Fibroblast of the conjunctiva (primary cell): Measurements from ENCODE around the gene MUC6.

Source experiments
- DNase-seq: peaks from one replicate; pipeline ENCODE4 v3.0.0-alpha.2; 2010; ENCODE audit warnings: low read depth

MUC6 gene

GRCh38 chr11:1035577-1036283 lies 788 bp downstream of the MUC6 start:
- no peak for DNase-seq

- DNase-seq = no peak
These were observed 1.8 kb downstream of the MUC6 start for GRCh38 chr11:1034456-1035295.

DNA sequence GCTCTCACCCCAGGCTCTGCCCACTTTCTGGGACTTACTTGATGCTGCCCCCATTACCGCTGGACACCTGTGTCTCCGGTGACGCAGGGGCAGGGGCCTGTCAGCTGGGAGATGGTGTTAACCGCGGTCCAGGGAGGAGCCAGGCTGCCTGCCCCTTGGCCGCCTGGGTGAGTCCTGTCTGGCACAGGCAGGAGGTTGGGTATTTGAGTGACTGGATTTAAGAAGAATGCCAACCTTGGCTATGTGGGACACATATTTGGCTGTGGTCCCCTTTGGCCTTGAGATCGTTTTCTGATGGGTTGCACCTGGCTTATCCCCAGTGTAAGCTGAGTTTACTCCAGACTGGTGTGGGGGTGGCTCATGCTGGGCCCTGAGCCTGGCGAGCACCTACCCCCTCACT lies 2.5 kb downstream of the MUC6 start:
- DNase-seq = no peak

GRCh38 chr11:1033016-1033798 lies 3.3 kb downstream of the MUC6 start:
- DNase-seq = no peak

- no peak for DNase-seq
These were observed 4.1 kb downstream of the MUC6 start for GRCh38 chr11:1032310-1032891.

- no peak for DNase-seq
These were observed 5.2 kb downstream of the MUC6 start for GRCh38 chr11:1031121-1031899.

- DNase-seq = no peak
These were observed 6.0 kb downstream of the MUC6 start for GRCh38 chr11:1030556-1030955.

- no peak for DNase-seq
These were observed 6.4 kb downstream of the MUC6 start for GRCh38 chr11:1030086-1030485.

DNA sequence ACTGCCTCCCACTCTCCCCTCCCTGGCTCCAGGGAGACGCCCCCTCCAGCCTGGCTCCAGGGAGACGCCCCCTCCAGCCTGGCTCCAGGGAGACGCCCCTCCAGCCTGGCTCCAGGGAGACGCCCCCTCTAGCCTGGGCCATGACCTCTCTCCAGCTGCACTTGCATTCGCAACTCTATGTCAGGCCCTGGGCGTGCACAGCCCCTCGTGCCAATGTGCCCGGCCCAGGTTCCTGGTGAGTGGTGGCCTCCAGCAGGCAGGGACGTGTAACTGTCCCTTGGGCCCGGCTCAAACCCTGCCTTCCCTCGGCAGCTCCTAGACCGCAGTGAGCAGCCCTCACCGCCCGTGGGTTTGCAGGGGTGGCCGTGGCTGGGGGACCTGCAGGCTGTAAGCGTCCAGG lies 6.9 kb downstream of the MUC6 start:
- DNase-seq = no peak

- no peak for DNase-seq
These were observed 7.5 kb downstream of the MUC6 start for GRCh38 chr11:1029051-1029450.

- DNase-seq = no peak
These were observed 7.9 kb downstream of the MUC6 start for GRCh38 chr11:1028616-1029015.

DNA sequence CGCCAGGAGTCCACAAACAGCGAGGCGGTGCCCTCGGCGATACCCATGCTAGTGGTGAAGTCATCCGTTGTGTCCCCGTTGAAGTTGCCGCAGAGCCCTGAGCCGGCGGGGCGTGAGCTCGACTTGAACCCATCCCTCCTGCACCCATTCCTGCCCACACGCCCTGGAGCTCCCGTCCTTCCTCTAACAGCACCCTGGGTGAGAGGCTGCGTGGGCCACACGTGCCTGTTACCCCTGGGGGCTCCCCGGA lies 8.3 kb downstream of the MUC6 start:
- DNase-seq = no peak

GRCh38 chr11:1027483-1028290 lies 8.8 kb downstream of the MUC6 start:
- DNase-seq = no peak

DNA sequence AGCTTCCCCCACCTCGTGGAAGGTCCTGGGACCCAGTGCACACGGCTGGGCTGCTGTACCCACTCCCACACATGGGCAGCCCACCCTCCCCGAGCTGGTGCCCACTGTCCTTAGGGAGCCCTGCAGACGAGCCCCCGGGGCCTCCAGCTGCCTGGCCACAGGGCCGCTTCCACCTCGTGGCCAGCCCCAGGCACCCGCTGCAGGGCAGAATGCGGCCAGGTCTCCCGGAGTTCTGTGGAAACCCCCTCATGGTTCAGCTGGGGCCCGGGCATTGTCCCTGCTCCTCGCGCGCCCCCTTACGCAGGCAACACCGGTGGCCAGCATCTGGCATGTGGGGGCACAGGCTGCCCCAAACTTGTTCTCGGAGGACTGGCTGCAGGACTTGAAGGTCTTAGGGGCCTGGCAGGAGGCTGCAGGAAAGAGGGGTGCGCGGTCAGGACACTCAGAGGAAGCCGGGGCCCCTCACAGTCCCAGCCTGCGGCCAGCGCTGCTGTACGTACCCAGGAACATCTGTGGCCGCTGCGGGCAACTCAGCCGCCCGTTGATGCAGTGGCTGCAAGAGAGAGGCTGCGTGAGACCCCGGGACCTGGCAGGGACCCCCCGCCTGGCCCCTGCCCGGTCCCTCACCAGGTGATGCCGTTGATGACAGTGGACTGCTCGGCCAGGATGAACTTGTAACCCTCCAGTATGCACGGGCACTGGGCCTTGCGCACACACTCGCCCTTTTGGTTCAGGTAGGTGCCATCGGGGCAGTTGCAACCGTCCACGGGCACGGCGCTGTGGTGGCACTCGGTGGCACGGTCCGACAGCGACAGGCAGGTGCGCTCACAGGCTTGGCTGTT lies 9.7 kb downstream of the MUC6 start:
- DNase-seq = no peak

DNA sequence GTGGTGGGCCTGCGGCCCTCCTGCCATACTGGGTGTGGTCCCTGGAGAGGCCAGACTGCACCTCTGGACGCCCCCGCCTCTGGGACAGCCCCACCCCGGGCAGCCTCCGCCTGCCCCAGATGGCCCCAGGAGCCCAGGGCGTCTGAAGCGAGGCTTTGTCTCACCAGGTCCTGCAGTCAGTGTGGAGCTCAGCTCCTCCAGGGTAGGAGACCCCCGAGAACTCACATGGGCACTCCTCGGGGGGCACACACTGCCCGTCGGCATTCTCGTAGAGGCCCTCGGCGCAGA lies 10.4 kb downstream of the MUC6 start:
- DNase-seq = no peak

DNA sequence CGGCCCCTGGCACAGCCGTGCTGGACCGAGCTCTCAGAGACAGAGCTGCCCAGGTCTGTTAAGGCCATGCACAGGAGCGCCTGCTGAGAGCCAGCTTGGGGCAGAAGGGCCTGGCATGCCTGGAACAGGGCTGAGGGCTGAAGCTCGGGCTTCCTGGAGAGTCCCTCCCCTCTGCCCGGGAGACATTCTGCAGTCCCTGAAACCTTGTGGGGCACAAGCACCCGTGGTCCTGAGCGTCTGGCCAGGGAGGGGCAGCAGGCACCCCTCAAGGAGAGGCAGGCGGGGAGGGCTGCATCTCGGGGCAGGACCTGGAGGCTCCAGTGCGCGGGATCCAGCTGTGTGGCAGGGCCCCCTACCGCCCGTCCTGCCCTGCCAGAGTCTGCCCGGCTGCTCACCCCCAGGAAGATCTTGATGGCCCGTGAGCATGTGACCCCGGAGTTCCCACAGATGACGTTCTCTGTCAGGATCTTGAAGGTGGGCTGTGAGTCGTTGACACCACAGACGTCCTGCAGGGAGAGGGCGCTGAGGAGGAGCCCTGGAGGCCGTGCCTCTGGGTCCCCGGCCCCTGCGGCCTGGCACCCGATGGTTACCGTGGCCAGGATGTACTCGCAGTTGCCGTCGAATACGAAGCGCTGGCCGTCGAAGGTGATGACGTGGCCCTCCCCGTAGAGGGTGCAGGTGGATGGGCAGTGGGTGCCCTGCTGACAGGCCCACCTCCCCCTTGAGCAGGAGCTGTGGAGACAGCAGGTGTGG lies 10.9 kb downstream of the MUC6 start:
- no peak for DNase-seq

GRCh38 chr11:1024597-1025409 lies 11.7 kb downstream of the MUC6 start:
- no peak for DNase-seq

GRCh38 chr11:1023811-1024596 lies 12.5 kb downstream of the MUC6 start:
- DNase-seq = no peak
